Endothelial cell of umbilical vein (primary cell): Measurements from ENCODE around the gene CCT5. TPM values are rescaled to one million over a fixed set of nuclear protein-coding genes. Genes with fewer than 3 reads are reported as not detected.

Experiments
- BruUV-seq: library from RNA; stranded (reverse); fragments of 400-500 nt; replicated peaks from 2 replicates; lab custom pipeline; 2021; lab: Mats Ljungman, UMichigan
- CTCF ChIA-PET: fragments of 300-600, 350-600 bp; sonication (Branson Sonifier 250); formaldehyde crosslinking; loops from one replicate; lab custom pipeline; 2021; ENCODE audit warnings: antibody characterized with exemption, inconsistent platforms; lab: Charles Lee
- POLR2A ChIA-PET: fragments of 300-600, 350-600 bp; sonication (Branson Sonifier 250); formaldehyde crosslinking; loops from one replicate; lab custom pipeline; 2021; ENCODE audit warnings: antibody characterized with exemption, inconsistent platforms; lab: Charles Lee
- DNase-seq: peaks from one replicate; pipeline ENCODE4 v3.0.0-alpha.2; 2011; ENCODE audit warnings: low read depth, low spot score
- FAIRE-seq: peaks from 2 replicates; lab custom pipeline; 2011; peaks lifted over from hg19 to GRCh38; lab: Jason Lieb, UNC
- H2AFZ ChIP-seq: 2 replicates; pipeline ENCODE4 v1.6.0; 2012; ENCODE audit warnings: low read depth, low read length, control low read depth, inconsistent platforms
- H3K27ac ChIP-seq: 2 replicates; pipeline ENCODE4 v1.5.1; 2011; ENCODE audit warnings: low read depth, mild to moderate bottlenecking, control low read depth, low read length, moderate library complexity; ENCODE audit not compliant: insufficient read depth
- H3K27me3 ChIP-seq, 2 experiments: 2 replicates each; pipeline versions ENCODE4 v1.6.0 to v1.6.1; 2011; ENCODE audit warnings: low read length in 2 of 2, mixed read lengths in 1 of 2; ENCODE audit not compliant: control insufficient read depth in 2 of 2, insufficient read depth in 2 of 2
- H3K36me3 ChIP-seq, 2 experiments: 2 replicates in 1 of 2; 3 replicates in 1 of 2; pipeline ENCODE4 v1.5.1; 2011; ENCODE audit warnings: low read length in 2 of 2, mild to moderate bottlenecking in 1 of 2, moderate library complexity in 1 of 2; ENCODE audit not compliant: control insufficient read depth in 2 of 2, insufficient read depth in 2 of 2; ENCODE audit errors: extremely low read depth in 1 of 2
- H3K4me1 ChIP-seq: 3 replicates; pipeline ENCODE4 v1.5.1; 2011; ENCODE audit warnings: mild to moderate bottlenecking, low read length; ENCODE audit not compliant: control insufficient read depth, insufficient read depth; ENCODE audit errors: extremely low read depth
- H3K4me2 ChIP-seq: 2 replicates; pipeline ENCODE4 v1.6.1; 2011; ENCODE audit warnings: low read length, control low read depth, mixed read lengths; ENCODE audit not compliant: insufficient read depth
- H3K4me3 ChIP-seq, 3 experiments: fragments of 200-600 bp in 1 of 3; sonication (generic), shearing (Covaris generic) in 1 of 3; replicated peaks in 1 of 3; 2 replicates each; pipeline ENCODE4 v1.5.1; 2011 to 2016; ENCODE audit warnings: control low read depth in 3 of 3, low read length in 3 of 3, mild to moderate bottlenecking in 2 of 3, inconsistent platforms in 1 of 3, low read depth in 1 of 3, moderate library complexity in 1 of 3; ENCODE audit not compliant: insufficient read depth in 1 of 3
- H3K79me2 ChIP-seq: 2 replicates; pipeline ENCODE4 v1.6.0; 2012; ENCODE audit warnings: low read length, inconsistent platforms; ENCODE audit not compliant: control insufficient read depth, insufficient read depth
- H3K9ac ChIP-seq: replicated peaks from 2 replicates; pipeline ENCODE3; 2011; ENCODE audit warnings: low read length, control low read depth; ENCODE audit not compliant: insufficient read depth; ENCODE audit errors: extremely low read depth
- H3K9me1 ChIP-seq: replicated peaks from 3 replicates; pipeline ENCODE4 v1.6.0; 2011; ENCODE audit warnings: mild to moderate bottlenecking, low read length; ENCODE audit not compliant: control insufficient read depth, insufficient read depth; ENCODE audit errors: extremely low read depth
- H3K9me3 ChIP-seq: replicated peaks from 2 replicates; pipeline ENCODE4 v1.5.1; 2012; ENCODE audit warnings: low read length, inconsistent platforms; ENCODE audit not compliant: control insufficient read depth, insufficient read depth
- H4K20me1 ChIP-seq: replicated peaks from 2 replicates; pipeline ENCODE3; 2011; ENCODE audit warnings: mild to moderate bottlenecking, low read length; ENCODE audit not compliant: control insufficient read depth, insufficient read depth; ENCODE audit errors: extremely low read depth
- EZH2 ChIP-seq: IDR thresholded peaks from 2 replicates; pipeline ENCODE4 v1.6.1; 2012; ENCODE audit warnings: borderline replicate concordance, low read depth, mild to moderate bottlenecking, moderate library complexity, low read length, inconsistent platforms; ENCODE audit not compliant: severe bottlenecking
- FOS ChIP-seq: IDR thresholded peaks from 2 replicates; pipeline ENCODE4 v1.6.1; 2011; ENCODE audit warnings: mild to moderate bottlenecking, low read length, moderate library complexity, borderline replicate concordance; ENCODE audit not compliant: insufficient read depth
- GATA2 ChIP-seq: IDR thresholded peaks from 2 replicates; pipeline ENCODE4 v1.7.0; 2011; ENCODE audit warnings: low read depth, mild to moderate bottlenecking, moderate library complexity, mixed read lengths, low read length; ENCODE audit not compliant: insufficient read length, insufficient read depth
- JUN ChIP-seq: IDR thresholded peaks from 2 replicates; pipeline ENCODE4 v1.6.1; 2011; ENCODE audit warnings: borderline replicate concordance, low read depth; ENCODE audit not compliant: insufficient read length, insufficient read depth
- MYC ChIP-seq: IDR thresholded peaks from one replicate; pipeline ENCODE4 v1.6.1; 2011; ENCODE audit warnings: mild to moderate bottlenecking, low read depth, low read length
- POLR2A ChIP-seq: IDR thresholded peaks from 2 replicates; pipeline ENCODE4 v1.6.1; 2012; ENCODE audit warnings: low read depth, mild to moderate bottlenecking, control low read depth, low read length
- POLR2AphosphoS5 ChIP-seq: IDR thresholded peaks from 2 replicates; pipeline ENCODE4 v1.6.1; 2012; ENCODE audit warnings: low read depth, mild to moderate bottlenecking, control low read depth, low read length, moderate library complexity; ENCODE audit not compliant: insufficient read depth
- dilution Hi-C: fragments of 300-500 bp; cut with MboI; formaldehyde crosslinking; loops from one replicate; pipeline ENCODE4 v1.15.0; 2019; ENCODE audit warnings: low sequenced_read_pairs; ENCODE audit not compliant: extremely low pct_ligation_motif_present
- intact Hi-C: fragments of 100-400 bp; cut with micrococcal nuclease; formaldehyde crosslinking; loops from one replicate; pipeline ENCODE4 v1.10.0; 2022
- polyA plus RNA-seq, 4 experiments: library from polyadenylated mRNA; depleted of rRNA in 3 of 4; stranded (reverse) in 3 of 4; unstranded in 1 of 4; fragments of >200 nt; gene quantifications; 2 replicates each; pipeline versions ENCODE4 v1.2.1 to v1.2.3, GENCODE V29; 2011 to 2012; ENCODE audit warnings: missing spikeins in 1 of 4
- total RNA-seq: library from RNA; stranded (reverse); gene quantifications from 2 replicates; pipeline ENCODE4 v1.2.3, GENCODE V29; 2021
- TF ChIP-seq, protein P1 (sequence below), 2 donors: IDR thresholded peaks; 1 replicate in 1 of 2; 2 replicates in 1 of 2; pipeline ENCODE4 v1.5.1; 2011; ENCODE audit warnings: low read length in 2 of 2, mild to moderate bottlenecking in 2 of 2, moderate library complexity in 2 of 2, control low read depth in 1 of 2, inconsistent platforms in 1 of 2, low read depth in 1 of 2; ENCODE audit not compliant: insufficient read depth in 1 of 2; ENCODE audit errors: extremely low read depth in 1 of 2
- TF ChIP-seq, protein P2 (sequence below): IDR thresholded peaks from 2 replicates; pipeline ENCODE4 v1.6.1; 2011; ENCODE audit not compliant: insufficient read depth, insufficient read length

The CCT5 gene
- total and polyA plus RNA-seq, 2 donors (not counting 3 experiments of a cell fraction or from before 2014, with no cell fraction given) = 323 to 386 TPM

DNA sequence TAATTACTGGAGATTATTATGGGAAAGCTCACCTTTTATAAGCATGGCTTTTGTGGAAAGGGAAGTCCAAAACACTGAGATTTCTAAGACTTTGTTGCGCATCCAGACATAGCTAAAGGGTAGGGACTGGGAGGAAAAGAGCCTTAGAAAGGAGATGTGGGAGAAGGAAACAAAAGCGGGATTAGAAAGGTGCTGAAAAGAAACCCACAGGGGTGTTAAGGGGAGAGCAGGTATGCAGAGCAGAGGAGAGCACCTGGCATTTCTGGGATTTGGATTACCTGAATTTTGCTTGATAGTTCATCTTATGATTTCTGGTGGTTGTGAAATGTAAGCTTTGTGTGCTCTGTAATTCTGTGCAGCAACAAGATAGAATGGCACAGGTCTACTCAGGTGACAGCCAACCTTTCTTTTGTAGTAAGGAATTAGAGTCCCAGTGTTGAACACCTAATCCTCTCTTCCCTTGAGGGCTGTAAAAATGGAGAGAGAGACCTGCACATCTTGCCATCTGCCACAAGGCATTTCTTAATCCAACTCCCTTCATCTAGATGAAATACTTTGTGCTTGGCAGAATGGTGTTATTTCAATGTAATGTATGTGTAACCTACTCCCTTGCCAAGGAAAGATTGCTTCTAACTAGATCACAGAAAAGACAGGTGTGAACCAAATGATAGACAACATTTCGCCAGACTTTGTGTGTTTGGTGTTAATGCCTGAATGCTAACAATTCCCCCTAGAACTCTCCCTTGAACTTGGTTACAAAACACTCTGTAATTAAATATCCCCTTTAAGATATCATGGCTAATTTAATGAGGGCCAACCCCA lies 47.8 kb upstream of the CCT5 start:
- no TSS peak for BruUV-seq
- no peaks in the 10 kb centered on the region for H3K79me2 ChIP-seq
- no peak overlapping the region for H3K27ac ChIP-seq
- no peak overlapping the region for H3K4me3 ChIP-seq
- H3K4me2 ChIP-seq = no peak overlapping the region
- no peaks in the 10 kb centered on the region for H3K36me3 ChIP-seq
- no peak for TF ChIP-seq JUN
- no peak for TF ChIP-seq FOS
- TF ChIP-seq GATA2 = no peak
- TF ChIP-seq POLR2A = no peak
- TF ChIP-seq POLR2AphosphoS5 = no peak
- TF ChIP-seq, protein P1, sequence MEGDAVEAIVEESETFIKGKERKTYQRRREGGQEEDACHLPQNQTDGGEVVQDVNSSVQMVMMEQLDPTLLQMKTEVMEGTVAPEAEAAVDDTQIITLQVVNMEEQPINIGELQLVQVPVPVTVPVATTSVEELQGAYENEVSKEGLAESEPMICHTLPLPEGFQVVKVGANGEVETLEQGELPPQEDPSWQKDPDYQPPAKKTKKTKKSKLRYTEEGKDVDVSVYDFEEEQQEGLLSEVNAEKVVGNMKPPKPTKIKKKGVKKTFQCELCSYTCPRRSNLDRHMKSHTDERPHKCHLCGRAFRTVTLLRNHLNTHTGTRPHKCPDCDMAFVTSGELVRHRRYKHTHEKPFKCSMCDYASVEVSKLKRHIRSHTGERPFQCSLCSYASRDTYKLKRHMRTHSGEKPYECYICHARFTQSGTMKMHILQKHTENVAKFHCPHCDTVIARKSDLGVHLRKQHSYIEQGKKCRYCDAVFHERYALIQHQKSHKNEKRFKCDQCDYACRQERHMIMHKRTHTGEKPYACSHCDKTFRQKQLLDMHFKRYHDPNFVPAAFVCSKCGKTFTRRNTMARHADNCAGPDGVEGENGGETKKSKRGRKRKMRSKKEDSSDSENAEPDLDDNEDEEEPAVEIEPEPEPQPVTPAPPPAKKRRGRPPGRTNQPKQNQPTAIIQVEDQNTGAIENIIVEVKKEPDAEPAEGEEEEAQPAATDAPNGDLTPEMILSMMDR (IDR thresholded peaks at IDR 0.05; ENCODE audit: extremely low read depth in 1 of 2, insufficient read depth in 1 of 2, low read depth in 1 of 2, low read length in 2 of 2) = no peak
- TF ChIP-seq EZH2 = no peak
- no peak for TF ChIP-seq MYC
- TF ChIP-seq, protein P2, sequence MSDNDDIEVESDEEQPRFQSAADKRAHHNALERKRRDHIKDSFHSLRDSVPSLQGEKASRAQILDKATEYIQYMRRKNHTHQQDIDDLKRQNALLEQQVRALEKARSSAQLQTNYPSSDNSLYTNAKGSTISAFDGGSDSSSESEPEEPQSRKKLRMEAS = no peak
- intact Hi-C loops (no loop called here), dilution Hi-C loops (no loop called here)
- no peaks in the 10 kb centered on the region for H3K27me3 ChIP-seq
- no peak for DNase-seq
- ChIA-PET CTCF (interaction anchor here (0.8 to 1.6 kb wide), 2 partner anchors 29 to 47 kb away, joined by 3 read pairs; no protein-coding TSS in a partner anchor), POLR2A (no interaction called here)
- H3K9ac ChIP-seq = no peak overlapping the region
- no peaks in the 10 kb centered on the region for H3K9me3 ChIP-seq
- FAIRE-seq = no peak
- no peak overlapping the region for H2AFZ ChIP-seq
- no peaks in the 10 kb centered on the region for H3K9me1 ChIP-seq
- no peaks in the 10 kb centered on the region for H4K20me1 ChIP-seq
- no peaks in the 10 kb centered on the region for H3K4me1 ChIP-seq
